HG03280 (cell line): ENCODE results near the gene ASB8.

ENCODE experiments used
- ATAC-seq: cut with Tn5 transposase; IDR thresholded peaks from one replicate; pipeline ENCODE4 v1.9.1; 2021; ENCODE audit warnings: mild to moderate bottlenecking, moderate library complexity; ENCODE audit not compliant: unreplicated experiment

Gene ASB8, protein sequence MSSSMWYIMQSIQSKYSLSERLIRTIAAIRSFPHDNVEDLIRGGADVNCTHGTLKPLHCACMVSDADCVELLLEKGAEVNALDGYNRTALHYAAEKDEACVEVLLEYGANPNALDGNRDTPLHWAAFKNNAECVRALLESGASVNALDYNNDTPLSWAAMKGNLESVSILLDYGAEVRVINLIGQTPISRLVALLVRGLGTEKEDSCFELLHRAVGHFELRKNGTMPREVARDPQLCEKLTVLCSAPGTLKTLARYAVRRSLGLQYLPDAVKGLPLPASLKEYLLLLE

GRCh38 chr12:48157018-48157888 lies at the start of gene ASB8:
Gene ASB8 (minus strand): TSS chr12:48157515. CDS start chr12:48153496, 4,019 bp downstream.
- peak; percentile 88 for ATAC-seq

DNA sequence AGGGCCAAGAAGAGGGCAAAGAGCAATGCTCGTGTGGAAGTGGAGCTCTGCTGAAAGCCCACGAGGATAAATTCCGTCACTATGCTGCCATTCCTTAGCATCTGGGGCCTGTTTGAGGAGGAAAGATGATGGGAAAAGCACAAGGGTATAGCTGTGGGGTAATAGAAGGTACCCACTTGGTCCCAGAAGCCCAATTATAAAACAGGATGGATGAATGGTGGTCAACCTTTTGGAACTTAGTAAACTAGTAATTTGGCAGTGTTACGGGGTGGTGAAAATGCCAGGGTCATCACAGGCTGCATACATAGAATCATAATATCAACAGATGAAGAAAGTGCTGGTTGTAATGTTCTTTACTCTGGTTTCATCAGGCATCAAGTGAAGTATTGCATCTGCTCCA lies 45.9 kb upstream of the ASB8 start, which contains the start of gene OR10AD1:
OR10AD1 (minus strand) TSS at position 101 of the 400 bp plus-strand sequence; CDS start at position 101, 0 bp downstream.
- ATAC-seq: no peak

- ATAC-seq: no peak
Measured at GRCh38 chr12:48202766-48203165, 45.5 kb upstream of the ASB8 start.

GRCh38 chr12:48201516-48201915 lies 44.2 kb upstream of the ASB8 start:
- ATAC-seq: no peak

DNA sequence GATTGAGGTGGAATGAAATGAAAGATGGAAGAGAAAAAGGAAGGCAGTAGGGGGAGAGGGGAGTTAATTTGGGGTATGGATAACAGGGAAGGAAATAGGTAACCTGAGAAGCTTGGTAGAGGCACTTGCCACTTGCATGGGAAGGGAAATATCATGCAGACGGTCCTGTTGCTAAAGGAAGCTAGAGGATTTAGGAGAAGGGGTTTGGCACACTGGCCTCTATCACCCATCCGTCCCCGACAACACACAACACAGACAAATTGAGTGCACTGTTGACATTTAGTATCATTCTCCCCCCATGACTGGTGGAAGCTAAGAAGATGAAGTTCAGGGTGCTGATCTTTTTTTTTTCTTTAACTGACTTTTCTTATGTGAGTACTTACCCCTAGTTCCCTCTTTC lies 43.8 kb upstream of the ASB8 start:
- no peak for ATAC-seq

DNA sequence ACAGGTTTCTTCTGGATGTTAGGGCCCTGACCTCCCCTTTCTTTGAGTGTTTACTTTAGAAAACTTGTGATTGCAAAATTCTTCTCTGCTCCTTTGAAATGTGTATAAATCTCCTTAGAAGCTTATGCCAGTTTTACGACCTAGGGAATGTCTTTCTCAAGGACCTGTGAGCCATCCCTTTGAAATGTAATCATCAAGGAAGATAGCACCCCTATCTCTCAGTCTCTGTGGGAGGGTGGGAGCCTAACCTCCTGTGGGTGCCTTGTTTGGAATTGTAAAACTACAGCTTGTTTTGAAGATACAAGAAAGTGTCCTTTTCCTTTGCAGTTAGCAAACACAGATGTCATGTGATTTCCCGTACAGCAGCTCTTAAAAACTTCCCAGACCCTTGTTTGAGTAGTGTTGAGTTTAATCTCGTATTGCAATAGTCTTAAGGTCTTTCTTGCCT lies 42.5 kb upstream of the ASB8 start:
- ATAC-seq: no peak

DNA sequence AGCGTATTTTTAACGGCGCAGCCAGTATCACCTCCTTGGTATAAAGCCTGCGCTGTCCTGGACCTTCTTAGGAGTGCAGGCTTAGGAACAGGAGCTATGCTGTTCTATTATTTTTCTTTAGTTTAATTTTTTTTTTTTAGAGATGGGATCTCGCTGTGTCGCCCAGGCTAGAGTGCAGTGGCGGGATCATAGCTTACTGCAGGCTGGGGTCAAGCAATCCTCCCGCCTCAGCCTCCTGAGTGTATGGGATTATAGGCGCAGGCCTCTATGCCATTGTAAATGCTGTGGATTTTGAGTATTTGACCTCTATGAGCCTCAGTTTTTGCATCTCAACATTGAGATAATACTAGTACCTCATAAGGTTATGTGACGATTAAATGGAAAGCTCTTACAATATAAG lies 41.7 kb upstream of the ASB8 start:
- ATAC-seq: no peak

DNA sequence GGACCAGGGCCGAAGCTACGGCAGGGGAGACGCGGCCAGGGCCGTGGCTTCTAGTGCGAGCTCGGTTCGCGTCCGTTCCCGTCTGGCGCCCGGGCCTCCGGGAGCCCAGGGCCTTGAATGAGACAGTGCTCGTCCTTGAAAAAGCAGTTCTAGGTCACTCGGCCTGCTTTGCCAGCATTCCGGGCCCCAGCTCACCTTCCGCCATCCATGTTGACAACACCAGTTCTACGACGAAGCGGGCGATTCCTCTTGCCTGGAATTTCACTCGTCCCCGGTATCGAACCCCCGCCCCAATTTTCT lies 41.3 kb upstream of the ASB8 start:
- ATAC-seq: peak; percentile 9

- ATAC-seq: peak; percentile 99
Measured at GRCh38 chr12:48197971-48198671, 40.8 kb upstream of the ASB8 start.

GRCh38 chr12:48197549-48197970 lies 40.2 kb upstream of the ASB8 start:
- ATAC-seq: peak; percentile 22

DNA sequence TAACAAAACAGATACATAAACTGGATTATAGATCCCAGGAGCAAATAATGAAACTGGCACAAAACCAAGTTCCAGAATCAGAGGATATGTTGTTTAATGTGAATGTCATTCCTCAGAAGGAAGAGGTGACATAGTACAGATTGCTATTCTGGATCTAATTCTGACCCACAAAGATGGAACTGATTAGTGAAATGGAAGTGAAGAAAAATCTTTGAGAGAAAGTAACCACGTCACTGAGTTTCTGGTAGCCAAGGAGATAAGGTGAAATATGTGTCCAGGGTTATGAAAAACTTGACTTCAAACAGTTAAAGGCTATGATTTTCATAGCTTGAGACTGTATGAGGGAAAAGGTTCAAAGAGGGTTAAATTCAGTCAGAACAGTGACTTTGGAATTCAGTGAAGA lies 37.5 kb upstream of the ASB8 start:
- no peak for ATAC-seq

- no peak for ATAC-seq
Measured at GRCh38 chr12:48193623-48194022, 36.3 kb upstream of the ASB8 start.

GRCh38 chr12:48192861-48193260 lies 35.5 kb upstream of the ASB8 start:
- no peak for ATAC-seq

DNA sequence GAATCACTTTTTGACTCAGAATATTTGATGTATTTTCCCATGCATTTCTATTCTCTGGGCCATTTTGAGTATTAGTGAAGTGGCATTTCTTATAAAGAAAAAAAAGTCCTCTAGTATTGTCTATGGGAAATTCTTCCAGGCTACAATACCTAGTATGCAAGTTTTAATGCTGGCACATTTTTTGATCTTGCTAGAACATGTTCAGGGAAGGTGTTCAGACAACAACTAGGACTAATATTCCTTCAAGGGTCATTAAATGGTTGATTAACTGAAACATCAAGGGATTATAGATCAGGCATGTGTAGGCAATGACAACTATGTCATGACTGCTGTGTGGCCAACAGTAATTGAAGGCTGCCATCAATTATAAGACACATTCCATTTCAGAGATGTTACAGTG lies 33.8 kb upstream of the ASB8 start:
- ATAC-seq: no peak

DNA sequence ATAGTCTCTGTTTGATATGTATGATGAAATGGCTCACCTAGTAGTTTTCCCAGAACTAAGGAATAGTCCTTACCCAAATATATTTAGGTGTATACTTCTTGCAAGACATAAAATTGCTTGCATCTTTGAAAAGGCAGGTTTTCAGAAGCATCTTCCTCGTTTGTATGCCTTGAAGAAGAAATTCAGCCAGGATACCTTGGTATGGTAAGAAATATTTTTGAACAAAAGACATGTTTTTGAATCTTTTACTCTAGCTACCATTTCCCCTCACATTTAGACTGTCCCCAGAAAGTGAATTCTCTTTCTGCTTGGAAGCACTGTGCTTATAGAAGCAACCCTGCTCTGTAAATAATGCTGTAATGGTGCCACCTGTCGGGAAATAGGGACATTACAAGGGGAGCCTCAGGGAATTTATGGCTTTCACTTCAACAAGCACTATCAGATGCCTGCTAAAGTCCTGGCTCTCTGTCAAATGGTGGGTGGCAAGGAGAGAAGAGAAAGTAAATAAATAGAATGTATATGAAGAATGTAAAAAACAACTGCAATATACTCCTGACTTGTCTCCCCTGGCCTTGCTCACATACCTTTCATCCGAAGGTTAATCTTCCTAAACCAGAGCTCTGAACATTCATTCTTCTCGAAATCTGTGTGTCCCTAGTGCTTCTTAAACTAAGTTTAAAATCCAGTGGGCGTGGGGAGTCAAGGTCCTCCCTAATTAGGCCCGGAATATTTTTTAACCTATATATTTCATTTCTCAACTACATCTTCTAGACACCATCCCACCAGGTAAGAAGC lies 32.2 kb upstream of the ASB8 start:
- peak; percentile 51 for ATAC-seq

GRCh38 chr12:48187916-48188695 lies 30.8 kb upstream of the ASB8 start:
- ATAC-seq: no peak

- no peak for ATAC-seq
Measured at GRCh38 chr12:48185181-48185919, 28.0 kb upstream of the ASB8 start.

GRCh38 chr12:48184549-48184922 lies 27.2 kb upstream of the ASB8 start:
- ATAC-seq: no peak

- ATAC-seq: no peak
Measured at GRCh38 chr12:48183876-48184548, 26.7 kb upstream of the ASB8 start.
